ENCODE data around the gene CCNL2.

The CCNL2 gene

GRCh38 chr1:1423245-1423597, 24.1 kb upstream of the CCNL2 start:
- TF ChIP-seq, protein P1, sequence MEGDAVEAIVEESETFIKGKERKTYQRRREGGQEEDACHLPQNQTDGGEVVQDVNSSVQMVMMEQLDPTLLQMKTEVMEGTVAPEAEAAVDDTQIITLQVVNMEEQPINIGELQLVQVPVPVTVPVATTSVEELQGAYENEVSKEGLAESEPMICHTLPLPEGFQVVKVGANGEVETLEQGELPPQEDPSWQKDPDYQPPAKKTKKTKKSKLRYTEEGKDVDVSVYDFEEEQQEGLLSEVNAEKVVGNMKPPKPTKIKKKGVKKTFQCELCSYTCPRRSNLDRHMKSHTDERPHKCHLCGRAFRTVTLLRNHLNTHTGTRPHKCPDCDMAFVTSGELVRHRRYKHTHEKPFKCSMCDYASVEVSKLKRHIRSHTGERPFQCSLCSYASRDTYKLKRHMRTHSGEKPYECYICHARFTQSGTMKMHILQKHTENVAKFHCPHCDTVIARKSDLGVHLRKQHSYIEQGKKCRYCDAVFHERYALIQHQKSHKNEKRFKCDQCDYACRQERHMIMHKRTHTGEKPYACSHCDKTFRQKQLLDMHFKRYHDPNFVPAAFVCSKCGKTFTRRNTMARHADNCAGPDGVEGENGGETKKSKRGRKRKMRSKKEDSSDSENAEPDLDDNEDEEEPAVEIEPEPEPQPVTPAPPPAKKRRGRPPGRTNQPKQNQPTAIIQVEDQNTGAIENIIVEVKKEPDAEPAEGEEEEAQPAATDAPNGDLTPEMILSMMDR (IDR thresholded peaks at IDR 0.05), result no peak

- TF ChIP-seq, protein P1 (IDR thresholded peaks at IDR 0.05), result no peak
Measured at GRCh38 chr1:1422465-1423244, 23.5 kb upstream of the CCNL2 start.

DNA sequence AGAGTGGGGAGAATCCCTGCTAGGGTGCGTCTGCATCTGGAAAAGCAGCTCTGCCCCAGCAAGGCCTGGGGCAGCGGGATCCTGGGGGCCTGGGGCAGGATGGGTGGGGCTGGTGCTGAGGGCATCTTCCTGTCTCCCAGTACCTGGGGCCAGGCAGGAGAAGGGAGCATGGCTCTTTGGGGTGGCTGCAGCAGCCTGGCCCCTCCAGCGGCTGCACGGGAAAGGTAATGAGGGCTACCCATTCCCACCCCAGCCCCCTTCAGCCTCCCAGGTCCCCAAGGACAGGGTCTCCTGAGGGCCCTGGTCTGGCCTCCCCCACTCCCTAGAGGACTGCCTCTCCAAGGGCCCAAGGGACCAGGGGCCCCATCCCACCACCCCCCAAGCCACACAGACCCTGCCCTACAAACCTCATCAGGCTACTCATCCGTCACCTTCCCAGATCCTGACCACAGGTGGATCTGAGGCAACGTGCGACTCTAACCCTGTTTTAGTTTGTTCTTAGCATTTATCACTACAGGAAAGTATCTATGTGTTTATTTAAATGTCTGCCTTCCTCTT, 22.9 kb upstream of the CCNL2 start:
- TF ChIP-seq, protein P1 (IDR thresholded peaks at IDR 0.05), result no peak

DNA sequence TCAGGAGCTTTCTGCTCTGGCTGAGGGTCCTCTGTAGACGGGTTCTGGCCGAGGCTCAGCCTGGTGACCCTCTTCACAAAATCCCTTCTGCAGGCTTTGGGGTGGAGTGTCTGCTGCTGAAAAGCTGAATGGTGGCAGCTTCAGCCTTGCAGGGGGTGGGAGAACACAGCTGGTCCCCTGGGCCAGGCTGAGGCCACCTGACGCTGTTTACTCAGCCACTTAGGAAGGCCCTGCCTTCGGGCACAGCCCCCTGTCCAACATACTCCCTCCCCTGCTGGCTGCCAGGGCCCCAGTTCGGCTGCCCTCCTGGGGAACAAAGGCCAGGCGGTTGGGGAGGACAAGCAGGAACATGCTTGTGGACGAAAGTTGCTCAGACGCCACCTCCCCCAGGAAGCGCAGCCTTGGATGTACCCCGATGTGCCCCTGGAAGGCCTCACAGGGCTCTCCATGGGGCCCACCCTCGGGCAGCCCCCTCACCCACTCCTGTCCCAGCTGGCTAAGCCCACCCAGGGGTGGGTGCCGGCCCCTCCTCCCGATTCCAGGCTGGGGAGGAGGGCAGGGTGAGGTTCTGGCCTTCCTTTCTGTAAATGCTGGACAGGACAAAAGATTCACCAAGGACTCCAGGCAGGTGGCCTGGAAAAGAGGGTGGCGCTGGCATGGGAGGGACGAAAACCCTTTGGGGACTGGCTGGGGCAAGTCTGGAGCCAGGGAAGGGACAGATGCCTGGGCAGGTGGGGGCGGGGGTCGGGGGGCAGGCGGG, 22.2 kb upstream of the CCNL2 start, which contains the start of gene ANKRD65:
Gene ANKRD65, minus strand, starts transcription at position 130 of the 760 bp plus-strand sequence. CDS start 271 bp downstream, outside the sequence.
- TF ChIP-seq, protein P1 (IDR thresholded peaks at IDR 0.05), result no peak

DNA sequence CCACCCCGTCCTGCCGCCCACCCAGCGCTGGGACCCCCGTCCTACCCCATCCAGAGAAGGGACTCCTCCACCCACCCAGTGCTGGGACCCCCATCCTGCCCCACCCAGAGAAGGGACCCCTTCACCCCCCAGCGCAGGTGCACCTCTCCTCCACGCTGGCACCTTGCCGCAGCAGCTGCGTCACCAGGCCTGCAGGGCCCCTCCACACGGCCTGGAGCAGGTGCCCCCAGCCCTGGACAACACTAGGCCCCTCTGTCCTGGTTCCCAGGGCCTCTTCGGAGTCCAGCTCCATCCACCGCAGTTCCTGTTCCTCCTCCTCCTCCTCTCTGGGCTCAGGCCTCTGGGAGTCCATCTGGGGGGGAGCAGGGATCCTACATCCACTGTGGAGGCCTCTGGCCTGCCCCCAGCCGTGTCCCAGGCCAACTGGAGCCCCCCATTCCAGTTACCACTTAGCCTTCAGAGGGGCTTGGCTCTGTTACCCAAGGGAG, 21.6 kb upstream of the CCNL2 start:
- TF ChIP-seq, protein P1 (IDR thresholded peaks at IDR 0.05), result no peak

GRCh38 chr1:1419813-1420653, 20.9 kb upstream of the CCNL2 start:
- TF ChIP-seq, protein P1 (IDR thresholded peaks at IDR 0.05), result no peak

GRCh38 chr1:1419363-1419812, 20.3 kb upstream of the CCNL2 start:
- TF ChIP-seq, protein P1 (IDR thresholded peaks at IDR 0.05), result no peak
